IMR-90 (cell line): ENCODE results near the gene LDLRAD4. TPM values are rescaled to one million over a fixed set of nuclear protein-coding genes. Genes with fewer than 3 reads are reported as not detected.

Experiments
- ATAC-seq: fragments of 200-7000 bp; cut with Tn5 transposase; 2 replicates; pipeline ENCODE4 v1.9.1; 2020; ENCODE audit warnings: low read depth, mild to moderate bottlenecking, moderate library complexity
- BruUV-seq: library from RNA; stranded (reverse); fragments of 400-500 nt; replicated peaks from 2 replicates; lab custom pipeline; 2021; lab: Mats Ljungman, UMichigan
- CTCF ChIA-PET: fragments of 300-600 bp; formaldehyde crosslinking; extraction: SDS; loops from one replicate; lab custom pipeline; 2021; ENCODE audit warnings: antibody characterized with exemption; lab: Yijun Ruan, JAX
- POLR2A ChIA-PET: fragments of 300-600 bp; sonication (Branson Sonifier 250); formaldehyde crosslinking; loops from one replicate; lab custom pipeline; 2022; ENCODE audit warnings: antibody characterized with exemption; ENCODE audit not compliant: unreplicated experiment; lab: Charles Lee
- DNase-seq: peaks from one replicate; pipeline ENCODE4 v3.0.0; 2013
- H2AFZ ChIP-seq: replicated peaks from 2 replicates; pipeline ENCODE3; 2013; ENCODE audit warnings: low read length, mild to moderate bottlenecking; ENCODE audit not compliant: poor library complexity
- H2AK5ac ChIP-seq: 2 replicates; pipeline ENCODE4 v1.6.1; 2013; ENCODE audit warnings: low read depth, low read length, inconsistent platforms
- H2AK9ac ChIP-seq: replicated peaks from 2 replicates; pipeline ENCODE3; 2013; ENCODE audit warnings: mild to moderate bottlenecking, low read depth, low read length, moderate library complexity; ENCODE audit not compliant: poor library complexity
- H2BK120ac ChIP-seq: 2 replicates; pipeline ENCODE4 v1.6.1; 2013; ENCODE audit warnings: low read depth, low read length, inconsistent platforms
- H2BK15ac ChIP-seq: 3 replicates; pipeline ENCODE4 v1.6.1; 2013; ENCODE audit warnings: low read depth, low read length, inconsistent platforms
- H2BK20ac ChIP-seq: 2 replicates; pipeline ENCODE4 v1.6.1; 2013; ENCODE audit warnings: low read depth, mild to moderate bottlenecking, inconsistent platforms, low read length, moderate library complexity
- H2BK5ac ChIP-seq: 2 replicates; pipeline ENCODE4 v1.6.1; 2013; ENCODE audit warnings: mild to moderate bottlenecking, low read depth, low read length, inconsistent platforms; ENCODE audit not compliant: poor library complexity, severe bottlenecking
- H3K14ac ChIP-seq: replicated peaks from 2 replicates; pipeline ENCODE4 v1.6.1; 2013; ENCODE audit warnings: low read depth, low read length, inconsistent platforms
- H3K18ac ChIP-seq: 2 replicates; pipeline ENCODE4 v1.6.1; 2013; ENCODE audit warnings: low read depth, low read length, control low read depth
- H3K23ac ChIP-seq: 2 replicates; pipeline ENCODE4 v1.6.1; 2013; ENCODE audit warnings: low read depth, low read length, inconsistent platforms
- H3K27ac ChIP-seq: 2 replicates; pipeline ENCODE4 v1.5.1; 2013; ENCODE audit warnings: mild to moderate bottlenecking, control low read depth, low read length; ENCODE audit not compliant: insufficient read depth
- H3K27me3 ChIP-seq: 2 replicates; pipeline ENCODE4 v1.6.1; 2013; ENCODE audit warnings: low read length; ENCODE audit not compliant: control insufficient read depth, insufficient read depth
- H3K36me3 ChIP-seq: 2 replicates; pipeline ENCODE4 v1.6.1; 2013; ENCODE audit warnings: low read length, mixed read lengths; ENCODE audit not compliant: control insufficient read depth, insufficient read depth
- H3K4ac ChIP-seq: 2 replicates; pipeline ENCODE4 v1.6.1; 2013; ENCODE audit warnings: low read depth, low read length, inconsistent platforms
- H3K4me1 ChIP-seq: 2 replicates; pipeline ENCODE4 v1.6.1; 2013; ENCODE audit warnings: low read length, mixed read lengths; ENCODE audit not compliant: control insufficient read depth, insufficient read depth
- H3K4me2 ChIP-seq: 2 replicates; pipeline ENCODE4 v1.6.1; 2013; ENCODE audit warnings: low read depth, mild to moderate bottlenecking, control low read depth, low read length, moderate library complexity
- H3K4me3 ChIP-seq: 2 replicates; pipeline ENCODE4 v1.5.1; 2013; ENCODE audit warnings: low read depth, mild to moderate bottlenecking, control low read depth, low read length, moderate library complexity; ENCODE audit not compliant: insufficient read depth
- H3K56ac ChIP-seq: 2 replicates; pipeline ENCODE4 v1.6.1; 2013; ENCODE audit warnings: low read length, inconsistent platforms; ENCODE audit not compliant: insufficient read depth; ENCODE audit errors: extremely low read depth
- H3K79me1 ChIP-seq, 2 experiments: 2 replicates each; pipeline ENCODE4 v1.6.1; 2013; ENCODE audit warnings: low read length in 2 of 2, inconsistent platforms in 1 of 2, low read depth in 1 of 2
- H3K9ac ChIP-seq: 2 replicates; pipeline ENCODE4 v1.6.1; 2013; ENCODE audit warnings: low read depth, low read length, control low read depth
- H3K9me1 ChIP-seq: 2 replicates; pipeline ENCODE4 v1.6.1; 2013; ENCODE audit warnings: low read length, inconsistent platforms; ENCODE audit not compliant: insufficient read depth
- H3K9me3 ChIP-seq: 2 replicates; pipeline ENCODE4 v1.6.1; 2013; ENCODE audit warnings: low read length; ENCODE audit not compliant: control insufficient read depth, insufficient read depth
- H4K20me1 ChIP-seq: 2 replicates; pipeline ENCODE4 v1.6.1; 2013; ENCODE audit warnings: low read length, inconsistent platforms; ENCODE audit not compliant: insufficient read depth
- H4K5ac ChIP-seq: 2 replicates; pipeline ENCODE4 v1.6.1; 2013; ENCODE audit warnings: mild to moderate bottlenecking, low read depth, low read length, control low read depth
- H4K8ac ChIP-seq, 2 experiments: 2 replicates each; pipeline ENCODE4 v1.6.1; 2013; ENCODE audit warnings: low read depth in 2 of 2, low read length in 2 of 2, control low read depth in 1 of 2, inconsistent platforms in 1 of 2
- H4K91ac ChIP-seq: 2 replicates; pipeline ENCODE4 v1.6.1; 2013; ENCODE audit warnings: low read depth, low read length, inconsistent platforms; ENCODE audit not compliant: insufficient read depth
- BHLHE40 ChIP-seq: fragments of 150-350 bp; IDR thresholded peaks from 2 replicates; pipeline ENCODE4 v1.6.1; 2016; ENCODE audit warnings: mild to moderate bottlenecking, low read depth, low read length
- CEBPB ChIP-seq: IDR thresholded peaks from 2 replicates; pipeline ENCODE4 v1.6.1; 2012; ENCODE audit warnings: low read depth, low read length, improper control_type of control experiment
- CHD1 ChIP-seq: IDR thresholded peaks from 2 replicates; pipeline ENCODE4 v1.6.1; 2012; ENCODE audit warnings: low read depth, low read length, improper control_type of control experiment
- CTCF ChIP-seq: conservative IDR thresholded peaks from 2 replicates; pipeline ENCODE4 v1.5.1; 2012; ENCODE audit warnings: mild to moderate bottlenecking, low read depth, low read length, improper control_type of control experiment
- ELK1 ChIP-seq: fragments of 150-350 bp; IDR thresholded peaks from 2 replicates; pipeline ENCODE4 v1.6.1; 2016; ENCODE audit warnings: low read depth, mild to moderate bottlenecking, low read length, moderate library complexity, borderline replicate concordance
- FOS ChIP-seq: fragments of 150-350 bp; IDR thresholded peaks from 2 replicates; pipeline ENCODE4 v1.6.1; 2016; ENCODE audit warnings: low read depth, low read length
- MAFK ChIP-seq: IDR thresholded peaks from 2 replicates; pipeline ENCODE4 v1.6.1; 2012; ENCODE audit warnings: low read depth, low read length, improper control_type of control experiment
- MAZ ChIP-seq: IDR thresholded peaks from 2 replicates; pipeline ENCODE4 v1.6.1; 2012; ENCODE audit warnings: low read depth, mild to moderate bottlenecking, low read length, improper control_type of control experiment, moderate library complexity, borderline replicate concordance
- MXI1 ChIP-seq: IDR thresholded peaks from 2 replicates; pipeline ENCODE4 v1.6.1; 2012; ENCODE audit warnings: low read depth, mild to moderate bottlenecking, low read length, moderate library complexity, borderline replicate concordance
- NFE2L2 ChIP-seq: fragments of 150-350 bp; IDR thresholded peaks from 2 replicates; pipeline ENCODE4 v1.6.1; 2016; ENCODE audit warnings: low read depth, mild to moderate bottlenecking, low read length
- POLR2A ChIP-seq: IDR thresholded peaks from 2 replicates; pipeline ENCODE4 v1.6.1; 2012; ENCODE audit warnings: mild to moderate bottlenecking, low read depth, low read length
- RAD21 ChIP-seq: IDR thresholded peaks from 2 replicates; pipeline ENCODE4 v1.6.1; 2012; ENCODE audit warnings: low read length, improper control_type of control experiment
- RCOR1 ChIP-seq: IDR thresholded peaks from 2 replicates; pipeline ENCODE4 v1.6.1; 2012; ENCODE audit warnings: mild to moderate bottlenecking, low read length, improper control_type of control experiment; ENCODE audit not compliant: insufficient replicate concordance
- RFX5 ChIP-seq: IDR thresholded peaks from 2 replicates; pipeline ENCODE4 v1.8.0; 2012; ENCODE audit warnings: low read depth, mild to moderate bottlenecking, low read length, moderate library complexity
- SMC3 ChIP-seq: fragments of 150-350 bp; IDR thresholded peaks from 2 replicates; pipeline ENCODE4 v1.6.1; 2016; ENCODE audit warnings: low read depth, mild to moderate bottlenecking, antibody characterized with exemption, low read length, moderate library complexity
- USF2 ChIP-seq: fragments of 150-350 bp; IDR thresholded peaks from 2 replicates; pipeline ENCODE4 v1.6.1; 2017; ENCODE audit warnings: mild to moderate bottlenecking, antibody characterized with exemption, low read length, low read depth
- WGBS, 2 experiments: methylation state at CpG; one replicate each; pipeline versions ENCODE4 v1.1.5 to v1.1.7; 2013; ENCODE audit warnings: missing lambda C conversion rate in 2 of 2; ENCODE audit not compliant: insufficient read length in 1 of 2; ENCODE audit errors: extremely low coverage in 2 of 2; 5-methylcytosine and 5-hydroxymethylcytosine counted together
- dilution Hi-C: fragments of 300-500 bp; cut with HindIII; formaldehyde crosslinking; loops from one replicate; pipeline ENCODE4 v1.14.3; 2018; ENCODE audit warnings: low sequenced_read_pairs; ENCODE audit not compliant: unreplicated experiment
- in situ Hi-C: fragments of 300-500 bp; cut with MboI; formaldehyde crosslinking; loops from 3 replicates; pipeline ENCODE4 v1.14.3; 2019; ENCODE audit warnings: low sequenced_read_pairs, inconsistent platforms, mixed read lengths
- intact Hi-C: fragments of 100-400 bp; cut with micrococcal nuclease; formaldehyde crosslinking; loops from 2 replicates; pipeline ENCODE4 v1.10.0; 2022
- polyA plus RNA-seq, 3 experiments: library from polyadenylated mRNA; depleted of rRNA; stranded (reverse); fragments of >200 nt; gene quantifications; 2 replicates each; pipeline ENCODE4 v1.2.3, GENCODE V29; 2012; ENCODE audit warnings: low replicate concordance in 1 of 3
- total RNA-seq: library from RNA; depleted of rRNA; stranded (reverse); fragments of >200 nt; gene quantifications from 2 replicates; pipeline ENCODE4 v1.2.3, GENCODE V29; 2012

LDLRAD4 gene
- total and polyA plus RNA-seq, 2 of the 4 experiments (the other 2 are of a cell fraction): not detected

GRCh38 chr18:13620206-13620672 is 401.7 kb downstream of the LDLRAD4 start:
- no peak overlapping the region for H3K4ac ChIP-seq
- no peak overlapping the region for H2BK120ac ChIP-seq
- dilution Hi-C loops (no loop called here), in situ Hi-C loops (no loop called here), intact Hi-C loops (no loop called here)
- H4K8ac ChIP-seq: no peak overlapping the region
- H3K9ac ChIP-seq: no peak overlapping the region
- H4K5ac ChIP-seq: no peak overlapping the region
- ChIA-PET CTCF (no interaction called here), POLR2A (no interaction called here)
- no peaks in the 10 kb centered on the region for H4K20me1 ChIP-seq
- H3K56ac ChIP-seq: no peak overlapping the region
- ATAC-seq (no peak), DNase-seq (no peak)
- no peak overlapping the region for H2BK5ac ChIP-seq
- no peak overlapping the region for H4K91ac ChIP-seq
- no peak overlapping the region for H2AK5ac ChIP-seq
- no peak overlapping the region for H3K4me2 ChIP-seq
- no peak overlapping the region for H3K23ac ChIP-seq
- no peaks in the 10 kb centered on the region for H3K9me3 ChIP-seq
- H3K18ac ChIP-seq: no peak overlapping the region
- no peak overlapping the region for H2BK15ac ChIP-seq
- no peaks in the 10 kb centered on the region for H3K9me1 ChIP-seq
- 70% methylated on average over 6 of the region's 10 CpGs; no CpG with 5 or more reads in 1 of the 2 experiments for WGBS, 2 experiments
- no peak overlapping the region for H2AFZ ChIP-seq
- no peaks in the 10 kb centered on the region for H3K36me3 ChIP-seq
- H3K14ac ChIP-seq: no peak overlapping the region
- H3K27ac ChIP-seq: no peak overlapping the region
- BruUV-seq: no TSS peak
- H2AK9ac ChIP-seq: no peak overlapping the region
- no peaks in the 10 kb centered on the region for H3K79me1 ChIP-seq
- H2BK20ac ChIP-seq: no peak overlapping the region
- no peak for TF ChIP-seq NFE2L2
- no peak for TF ChIP-seq CHD1
- no peak for TF ChIP-seq RAD21
- TF ChIP-seq POLR2A: no peak
- no peak for TF ChIP-seq BHLHE40
- TF ChIP-seq RFX5: no peak
- TF ChIP-seq MAFK: no peak
- no peak for TF ChIP-seq RCOR1
- no peak for TF ChIP-seq CEBPB
- no peak for TF ChIP-seq MXI1
- no peak for TF ChIP-seq SMC3
- no peak for TF ChIP-seq MAZ
- TF ChIP-seq ELK1: no peak
- no peak for TF ChIP-seq USF2
- no peak for TF ChIP-seq CTCF
- TF ChIP-seq FOS: no peak
- peaks cover 12% of the 10 kb centered on the region for H3K27me3 ChIP-seq
- H3K4me1 ChIP-seq: no peaks in the 10 kb centered on the region
- no peak overlapping the region for H3K4me3 ChIP-seq
